Mesodermal cell (in vitro differentiated cells): ENCODE measurements around the gene NPPC.

Source experiments
- H3K27ac ChIP-seq: 2 replicates; pipeline ENCODE4 v1.7.0; 2013; ENCODE audit warnings: mild to moderate bottlenecking, low read depth, low read length, moderate library complexity; ENCODE audit not compliant: severe bottlenecking
- H3K36me3 ChIP-seq: 2 replicates; pipeline ENCODE4 v1.7.1; 2013; ENCODE audit warnings: mild to moderate bottlenecking, low read length, moderate library complexity; ENCODE audit not compliant: control insufficient read depth, insufficient read depth
- H3K4me1 ChIP-seq: one replicate; pipeline ENCODE4 v1.7.1; 2013; ENCODE audit warnings: mild to moderate bottlenecking, low read length; ENCODE audit not compliant: insufficient read depth, control insufficient read depth, poor library complexity, severe bottlenecking
- H3K4me3 ChIP-seq: 2 replicates; pipeline ENCODE4 v1.7.0; 2013; ENCODE audit warnings: low read length, control low read depth, mild to moderate bottlenecking; ENCODE audit not compliant: insufficient read depth, poor library complexity, severe bottlenecking; ENCODE audit errors: extremely low read depth
- H3K9me3 ChIP-seq: 2 replicates; pipeline ENCODE4 v1.7.1; 2013; ENCODE audit warnings: mild to moderate bottlenecking, low read length, moderate library complexity; ENCODE audit not compliant: control insufficient read depth
- WGBS, 2 experiments: methylation state at CpG; one replicate each; pipeline ENCODE4 v1.1.5; 2013; ENCODE audit warnings: missing lambda C conversion rate in 2 of 2; ENCODE audit not compliant: insufficient coverage in 2 of 2; 5-methylcytosine and 5-hydroxymethylcytosine counted together

Gene NPPC

DNA sequence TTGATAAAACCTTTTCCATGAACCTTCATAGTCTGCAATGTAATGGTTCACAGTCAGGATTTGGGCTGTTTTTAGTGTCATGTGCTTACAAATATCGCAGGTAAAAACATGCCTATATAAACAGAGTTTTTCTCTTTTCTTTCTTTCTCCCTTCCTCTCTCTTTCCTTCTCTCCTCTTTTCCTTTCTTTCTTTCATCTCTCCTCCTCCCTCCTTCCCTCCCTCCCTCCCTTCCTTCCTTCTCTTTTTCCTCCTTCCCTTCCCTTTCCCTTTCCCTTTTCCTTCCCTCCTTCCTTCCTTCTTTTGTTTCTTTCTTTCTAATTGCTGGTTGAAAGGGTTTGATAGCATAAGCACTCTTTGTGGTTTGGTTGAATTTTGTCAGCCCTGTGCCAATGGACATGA is 9.6 kb upstream of the NPPC start:
- H3K36me3 ChIP-seq, result no peaks in the 10 kb centered on the region
- no peaks in the 10 kb centered on the region for H3K9me3 ChIP-seq
- no peak overlapping the region for H3K4me3 ChIP-seq
- WGBS, 2 experiments, result no CpG with 5 or more reads among the region's 1 CpG
- H3K4me1 ChIP-seq, result no peaks in the 10 kb centered on the region
- H3K27ac ChIP-seq, result no peak overlapping the region

DNA sequence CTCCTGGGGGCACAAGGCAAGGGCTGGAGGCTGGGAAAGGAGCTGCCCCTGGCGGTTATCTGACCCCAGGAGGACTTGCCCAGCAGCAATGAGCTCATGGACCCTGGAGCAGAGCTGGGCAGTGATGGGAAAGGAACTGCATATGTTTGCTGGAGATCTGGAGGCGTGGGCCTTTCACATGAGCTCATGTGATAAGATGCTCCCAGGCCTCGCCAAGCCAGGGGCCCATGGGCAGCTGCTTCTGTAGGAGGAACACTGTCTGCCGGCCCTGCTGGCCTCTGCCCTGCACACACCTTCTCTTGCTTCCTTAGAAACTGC is 9.0 kb upstream of the NPPC start:
- WGBS, 2 experiments, result 71 to 96% methylated on average over 2 to 3 of the region's 4 CpGs
- H3K36me3 ChIP-seq, result no peaks in the 10 kb centered on the region
- no peaks in the 10 kb centered on the region for H3K4me1 ChIP-seq

DNA sequence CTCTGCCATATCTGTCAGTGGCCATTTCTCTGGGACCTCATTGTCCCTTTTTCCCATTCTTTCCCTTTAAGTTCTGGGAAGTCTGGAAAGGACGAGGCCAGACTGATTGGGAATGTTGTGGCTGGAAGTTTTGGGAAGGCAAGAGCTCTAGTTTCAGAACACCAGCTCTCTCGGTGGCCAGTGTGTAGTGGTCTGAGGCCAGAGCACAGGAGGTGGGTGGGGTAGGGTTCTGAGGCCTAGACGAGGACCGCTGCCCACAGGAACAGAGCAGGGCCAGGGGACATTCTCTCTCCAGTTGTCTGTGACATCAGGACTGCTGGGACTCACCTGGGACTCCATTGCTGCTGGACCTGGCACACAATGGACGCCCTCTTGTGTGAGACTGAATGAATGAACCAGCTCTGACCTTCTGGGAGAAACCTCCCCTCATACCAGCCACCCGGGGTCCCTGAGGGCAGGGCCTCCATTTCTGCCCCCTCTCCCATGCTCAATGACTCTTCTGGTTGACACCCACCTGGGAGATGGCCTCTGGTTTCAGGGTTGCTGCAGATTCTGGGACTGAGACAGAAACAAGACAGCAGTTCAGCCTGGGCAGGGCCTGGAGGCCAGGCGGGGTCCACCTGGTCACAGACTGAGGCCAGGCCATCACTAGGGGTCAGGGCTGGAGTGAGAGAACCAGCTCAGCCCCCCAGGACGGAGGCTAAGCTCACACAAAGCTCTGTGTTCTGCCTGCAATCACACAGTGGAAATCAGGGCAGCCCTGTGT is 8.4 kb upstream of the NPPC start:
- Histone ChIP-seq H3K4me1 (no peaks in the 10 kb centered on the region), H3K27ac (no peak overlapping the region), H3K4me3 (no peak overlapping the region), H3K36me3 (no peaks in the 10 kb centered on the region), H3K9me3 (no peaks in the 10 kb centered on the region)
- 85 to 88% methylated on average over 7 to 8 of the region's 8 CpGs for WGBS, 2 experiments

More for the DNA sequence above, 9.0 kb upstream of the NPPC start:
- Histone ChIP-seq H3K27ac (no peak overlapping the region), H3K4me3 (no peak overlapping the region), H3K9me3 (no peaks in the 10 kb centered on the region)

DNA sequence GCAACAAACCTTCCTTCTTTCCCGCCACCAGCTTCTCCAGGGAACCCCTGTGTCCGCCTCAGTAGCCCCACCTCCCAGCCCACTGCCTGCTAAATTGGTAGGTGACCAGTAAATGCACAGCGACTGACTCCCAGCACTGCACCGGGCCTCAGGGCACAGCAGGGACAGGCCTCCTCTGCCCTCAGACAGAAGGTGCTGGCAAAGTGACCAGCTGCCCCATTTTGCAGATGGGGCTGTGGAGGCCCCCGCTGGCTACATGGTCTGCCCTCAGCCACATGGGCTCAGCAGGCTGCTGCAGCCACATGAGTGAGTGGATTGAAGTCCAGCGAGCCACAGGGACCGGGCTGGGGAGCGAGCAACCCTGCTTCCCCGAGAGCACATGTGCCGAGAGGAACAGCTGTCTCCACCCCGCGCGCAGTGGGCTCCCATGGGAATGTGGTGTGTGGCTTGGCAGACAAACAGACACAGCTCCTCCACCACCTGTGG is 7.8 kb upstream of the NPPC start:
- H3K27ac ChIP-seq, result no peak overlapping the region
- H3K9me3 ChIP-seq, result no peaks in the 10 kb centered on the region
- H3K36me3 ChIP-seq, result no peaks in the 10 kb centered on the region
- 98 to 100% methylated on average over 6 to 12 of the region's 13 CpGs for WGBS, 2 experiments
- no peak overlapping the region for H3K4me3 ChIP-seq
- H3K4me1 ChIP-seq, result no peaks in the 10 kb centered on the region

DNA sequence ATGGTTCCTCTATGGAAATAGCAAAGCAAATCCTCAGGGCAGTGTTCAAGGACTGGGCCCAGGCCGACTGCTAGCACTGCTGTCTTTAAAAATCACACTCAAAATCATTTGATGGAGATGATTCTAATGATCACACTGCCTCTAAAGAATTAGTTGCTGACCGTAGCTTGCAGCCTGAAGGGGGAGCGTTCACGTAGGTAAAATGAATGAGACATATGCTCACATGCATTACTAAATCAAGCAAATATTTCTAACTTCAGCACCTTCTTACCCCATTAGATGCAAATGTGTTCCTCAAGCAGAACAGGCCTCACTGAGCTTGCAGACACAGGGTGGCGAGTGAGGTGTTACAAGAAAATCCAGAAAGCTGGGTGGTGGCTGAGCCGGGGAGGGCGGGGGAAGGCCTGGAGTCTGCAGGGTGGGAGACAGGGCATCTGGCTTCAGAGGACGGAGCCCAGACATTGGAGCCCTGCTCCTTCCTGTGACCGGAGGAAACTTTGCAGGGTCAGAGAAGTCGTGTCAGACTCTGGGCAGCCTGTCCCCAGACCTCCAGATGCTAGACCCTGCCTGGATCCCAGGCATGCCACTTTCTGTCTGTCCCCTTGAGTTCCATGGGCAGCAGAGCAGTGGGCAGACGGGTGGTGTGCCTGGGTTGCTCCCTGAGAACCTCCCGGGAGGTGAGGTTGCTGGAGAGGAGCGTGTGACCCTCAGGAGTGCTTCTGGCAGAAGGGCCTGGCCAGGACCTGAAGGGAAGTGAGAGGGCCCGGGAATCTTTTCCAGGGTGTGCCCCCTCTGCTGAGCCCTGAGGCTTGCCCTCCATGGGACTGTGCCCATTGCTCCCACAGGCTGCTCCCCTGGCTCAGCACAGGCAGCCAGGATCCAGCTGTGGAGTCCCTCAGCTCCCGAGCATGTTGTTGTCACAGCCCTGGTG is 7.1 kb upstream of the NPPC start:
- Histone ChIP-seq H3K36me3 (no peaks in the 10 kb centered on the region), H3K27ac (no peak overlapping the region), H3K4me3 (no peak overlapping the region), H3K4me1 (no peaks in the 10 kb centered on the region), H3K9me3 (no peaks in the 10 kb centered on the region)
- WGBS, 2 experiments, result 89% methylated on average over 9 to 11 of the region's 15 CpGs

DNA sequence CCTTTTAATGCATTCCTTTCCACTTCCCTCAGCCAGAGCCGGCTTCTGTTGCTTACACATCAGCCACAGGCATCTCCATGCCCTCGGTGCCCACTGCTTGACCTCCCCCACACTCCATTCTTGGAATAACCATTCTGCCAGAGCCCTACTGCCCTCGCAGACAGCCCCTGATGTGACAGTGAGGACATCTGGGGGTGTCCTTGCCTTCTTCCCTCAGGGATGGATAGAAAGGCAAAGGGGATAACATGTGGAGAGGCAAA is 6.4 kb upstream of the NPPC start:
- Histone ChIP-seq H3K27ac (no peak overlapping the region), H3K36me3 (no peaks in the 10 kb centered on the region), H3K4me3 (no peak overlapping the region), H3K9me3 (no peaks in the 10 kb centered on the region), H3K4me1 (no peaks in the 10 kb centered on the region)
- WGBS, 2 experiments, result 90 to 100% methylated on average over 2 to 3 of the region's 3 CpGs

DNA sequence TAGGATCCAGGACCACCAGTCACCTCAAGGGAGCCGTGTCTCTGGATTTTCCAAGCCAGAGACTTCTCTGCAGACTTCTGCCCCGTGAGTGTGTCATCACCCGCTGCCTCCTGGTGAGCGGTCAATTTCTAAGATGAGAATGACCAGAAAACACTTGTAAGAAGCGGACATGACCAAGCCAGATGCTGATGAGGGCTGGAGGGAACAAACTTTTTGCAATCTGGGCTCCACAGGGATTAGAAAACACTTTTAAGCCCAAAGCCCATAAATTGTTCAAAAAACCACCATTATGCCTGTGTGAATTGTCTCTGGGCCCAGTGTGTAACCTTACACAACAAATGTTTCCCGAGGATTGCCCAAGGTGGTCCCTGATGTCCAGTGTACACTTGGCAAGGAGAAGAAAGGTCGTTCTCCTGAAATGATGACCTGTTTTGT is 5.3 kb upstream of the NPPC start:
- peaks cover 5% of the 10 kb centered on the region for H3K4me1 ChIP-seq
- H3K9me3 ChIP-seq, result no peaks in the 10 kb centered on the region
- no peaks in the 10 kb centered on the region for H3K36me3 ChIP-seq
- H3K4me3 ChIP-seq, result no peak overlapping the region
- 87 to 92% methylated on average over 7 of the region's 7 CpGs for WGBS, 2 experiments
- H3K27ac ChIP-seq, result no peak overlapping the region

DNA sequence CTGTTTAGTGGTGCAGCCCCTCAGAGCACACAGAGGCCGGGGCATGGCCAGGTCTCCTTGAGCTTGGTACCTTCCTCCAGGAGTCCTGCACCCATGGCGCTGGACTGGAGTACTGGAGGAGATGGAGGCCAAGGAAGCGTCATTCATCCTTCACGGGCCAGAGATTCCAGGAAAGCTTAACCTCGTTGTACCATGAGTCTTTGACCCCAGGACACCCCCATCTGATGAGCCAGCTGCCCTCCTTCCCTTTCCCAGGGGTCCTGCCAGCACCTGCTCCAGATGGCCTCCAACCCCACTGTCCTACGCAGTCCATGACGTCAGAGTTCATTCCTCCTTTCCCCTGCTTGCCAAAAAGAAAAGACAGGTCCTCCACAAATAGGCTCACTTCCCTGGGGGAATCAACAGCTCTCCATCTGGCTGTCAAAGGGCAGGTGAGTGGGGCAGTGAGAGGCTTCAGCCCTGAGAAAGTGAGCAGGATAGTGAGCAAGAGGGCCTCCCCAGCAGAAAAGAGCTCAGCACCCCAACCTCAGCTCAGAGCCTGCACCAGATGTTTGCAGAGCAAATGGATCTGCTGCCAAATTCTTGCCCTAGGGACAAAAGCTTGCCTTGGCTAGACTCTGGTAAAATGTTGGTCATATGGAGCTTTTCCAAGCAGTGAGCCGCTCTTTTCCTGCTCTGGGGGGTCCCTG is 4.5 kb upstream of the NPPC start:
- H3K36me3 ChIP-seq, result no peaks in the 10 kb centered on the region
- no peak overlapping the region for H3K4me3 ChIP-seq
- 90% methylated on average over 5 to 8 of the region's 8 CpGs for WGBS, 2 experiments
- no peak overlapping the region for H3K27ac ChIP-seq
- H3K9me3 ChIP-seq, result no peaks in the 10 kb centered on the region
- H3K4me1 ChIP-seq, result peaks cover 6% of the 10 kb centered on the region

DNA sequence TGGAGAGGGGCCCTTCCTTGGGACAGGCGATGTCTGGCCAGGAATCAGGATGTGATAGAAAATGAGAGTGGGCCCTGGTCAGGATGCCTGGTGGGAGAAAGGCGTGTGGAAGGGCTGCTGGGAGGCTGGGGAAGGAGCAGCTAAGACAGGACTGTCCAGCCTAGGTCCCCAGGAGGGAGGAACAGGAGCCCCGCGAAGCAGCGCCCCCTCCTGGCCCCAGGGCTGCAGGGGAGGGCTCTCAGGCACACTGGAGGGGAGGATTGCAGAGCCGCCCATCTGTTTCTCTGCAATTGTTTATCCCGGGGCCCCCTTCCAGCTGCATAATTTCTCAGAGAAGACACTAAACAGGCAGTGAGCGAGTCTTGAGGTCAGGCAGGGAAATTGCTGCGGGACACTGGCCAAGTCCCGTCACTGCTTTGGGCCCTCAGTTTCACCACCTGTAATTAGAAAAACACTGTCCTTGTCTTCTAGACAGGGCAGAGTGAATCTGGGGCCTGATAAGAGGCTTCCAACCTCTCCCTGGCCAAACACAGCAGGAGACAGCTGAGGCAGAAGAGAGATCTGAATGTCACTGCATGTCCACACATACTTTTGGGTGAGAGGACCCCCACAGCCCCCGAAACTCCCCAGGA is 3.9 kb upstream of the NPPC start:
- Histone ChIP-seq H3K9me3 (no peaks in the 10 kb centered on the region), H3K4me1 (peaks cover 6% of the 10 kb centered on the region), H3K4me3 (no peak overlapping the region), H3K27ac (no peak overlapping the region), H3K36me3 (no peaks in the 10 kb centered on the region)
- 58% methylated on average over 9 to 10 of the region's 11 CpGs for WGBS, 2 experiments

DNA sequence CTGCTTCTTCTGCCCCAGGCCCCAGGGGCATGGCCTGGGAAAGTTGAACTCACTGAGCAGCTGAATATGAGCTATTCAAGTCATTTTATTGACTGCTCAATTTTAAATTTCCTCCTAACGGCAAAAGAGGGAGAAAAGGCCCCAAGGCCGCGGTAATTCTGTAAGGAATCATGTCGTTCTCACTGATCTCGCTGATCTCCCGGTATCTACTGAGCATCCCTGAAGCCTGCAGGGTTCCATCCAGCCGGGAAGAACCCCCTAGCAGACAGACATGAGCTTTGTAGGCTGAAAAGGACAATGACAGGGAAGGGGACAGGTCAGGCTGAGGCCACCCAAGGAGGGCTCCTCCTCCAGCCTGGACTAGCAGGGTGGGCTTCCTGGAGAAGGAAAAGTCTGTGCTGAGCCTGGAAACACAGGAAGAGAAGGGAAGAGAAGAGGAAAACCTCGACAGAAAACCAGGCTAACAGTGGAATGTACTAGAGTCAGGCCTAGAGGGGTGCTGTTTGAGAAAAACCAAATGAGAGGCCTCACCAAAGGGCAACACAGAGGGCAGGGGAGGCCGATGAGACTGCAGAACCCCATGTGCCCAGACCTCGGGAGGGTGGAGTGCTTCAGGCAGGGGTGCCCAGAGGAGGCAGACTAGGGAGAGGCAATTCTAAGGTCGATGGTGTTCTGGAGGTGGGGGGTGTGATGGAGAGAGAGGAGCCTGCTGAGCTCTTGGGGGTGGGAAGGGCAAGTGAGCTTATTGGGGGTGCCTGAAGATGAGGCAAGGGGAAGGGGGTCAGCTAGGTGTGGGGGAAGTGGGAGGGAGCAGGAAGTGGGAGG is 2.9 kb upstream of the NPPC start:
- Histone ChIP-seq H3K36me3 (no peaks in the 10 kb centered on the region), H3K4me1 (peaks cover 6% of the 10 kb centered on the region), H3K9me3 (no peaks in the 10 kb centered on the region), H3K27ac (no peak overlapping the region), H3K4me3 (no peak overlapping the region)
- 76% methylated on average over 10 to 11 of the region's 11 CpGs for WGBS, 2 experiments
